ENCODE results near the gene SLC5A6. TPM values are rescaled to one million over a fixed set of nuclear protein-coding genes. Genes with fewer than 3 reads are reported as not detected.
A peak's percentile ranks its signal among the peaks of the same experiment; 100 is the strongest.

Gene SLC5A6
- total and polyA plus RNA-seq, 12 donors: 5.3 to 20.5 (median 9.1) TPM

- Histone ChIP-seq H3K36me3 (peaks cover 0 to 56% (median 8%) of the 10 kb centered on the region in 9 donors), H3K4me3 (peak overlapping the region; percentile 50 to 93 (median 77)), H3K4me1 (peaks cover 7 to 33% (median 28%) of the 10 kb centered on the region in 9 donors), H3K9me3 (no peaks in the 10 kb centered on the region), H3K27ac (peak overlapping the region; percentile 89 to 99 (median 98)), H3K27me3 (no peaks in the 10 kb centered on the region)
- TF ChIP-seq CTCF (IDR thresholded peaks at IDR 0.05): no peak
- no peak for DNase-seq
- intact Hi-C loops (cut with DNase I): loop anchor here in 3 of 10 donors (5.0 to 10.0 kb wide), 3 partner anchors 142 to 152 kb away; partner anchors contain the start of gene GTF3C2 (in 2 of the 3)
- 6 to 8% methylated on average over 34 of the region's 34 CpGs for WGBS, 2 donors
- ATAC-seq: peak in 6 of 8 donors; percentile 2 to 26 (median 14)
Observed at GRCh38 chr2:27212626-27213471, 781 bp upstream of the SLC5A6 start.

GRCh38 chr2:27211241-27211942 lies 676 bp downstream of the SLC5A6 start:
- Histone ChIP-seq H3K27me3 (no peaks in the 10 kb centered on the region), H3K36me3 (peaks cover 0 to 67% (median 14%) of the 10 kb centered on the region in 9 donors), H3K9me3 (no peaks in the 10 kb centered on the region), H3K4me1 (peaks cover 7 to 23% (median 17%) of the 10 kb centered on the region in 9 donors), H3K4me3 (peak overlapping the region; percentile 50 to 93 (median 77)), H3K27ac (peak overlapping the region; percentile 89 to 99 (median 98))
- intact Hi-C loops (cut with DNase I): loop anchor here in 3 of 10 donors (5.0 to 10.0 kb wide), 3 partner anchors 143 to 153 kb away; partner anchors contain the start of gene GTF3C2 (in 2 of the 3)
- no peak for TF ChIP-seq CTCF (IDR thresholded peaks at IDR 0.05)
- ATAC-seq (peak in 7 of 8 donors; percentile 1 to 35 (median 3)), DNase-seq (no peak)
- WGBS, 2 donors: 2 to 6% methylated on average over 47 to 48 of the region's 48 CpGs

GRCh38 chr2:27209621-27210401 lies 2.3 kb downstream of the SLC5A6 start:
- ATAC-seq: no peak
- WGBS, 2 donors: 87 to 96% methylated on average over 6 of the region's 6 CpGs
- TF ChIP-seq CTCF (IDR thresholded peaks at IDR 0.05): no peak

More at GRCh38 chr2:27209621-27210401, 2.3 kb downstream of the SLC5A6 start:
- intact Hi-C loops (cut with DNase I): loop anchor here in 7 of 10 donors (5.0 to 10.0 kb wide), 7 partner anchors 113 to 425 kb away; partner anchors contain the start of genes GTF3C2 (in 2 of the 7), CENPA (in 1 of the 7) and MAPRE3 (in 1 of the 7)
- no peaks in the 10 kb centered on the region for H3K9me3 ChIP-seq
- no peak overlapping the region for H3K4me3 ChIP-seq
- no peaks in the 10 kb centered on the region for H3K27me3 ChIP-seq
- H3K36me3 ChIP-seq: peaks cover 0 to 67% (median 18%) of the 10 kb centered on the region in 9 donors
- no peak overlapping the region for H3K27ac ChIP-seq
- DNase-seq: no peak
- H3K4me1 ChIP-seq: peaks cover 7 to 22% (median 17%) of the 10 kb centered on the region in 9 donors

All from heart right ventricle (tissue), 16 donors.